K562 (cell line): ENCODE data around the gene GCDH. TPM values are rescaled to one million over a fixed set of nuclear protein-coding genes. Genes with fewer than 3 reads are reported as not detected.

Source experiments
- CEBPZ ChIP-seq: fragments of 150-350 bp; IDR thresholded peaks from 2 replicates; pipeline ENCODE4 v1.6.1; 2014; ENCODE audit warnings: low read depth, mild to moderate bottlenecking, low read length, borderline replicate concordance
- ILK ChIP-seq: fragments of 450-650 bp; IDR thresholded peaks from 2 replicates; pipeline ENCODE4 v1.6.1; 2016; ENCODE audit warnings: missing genetic modification characterization, low read depth, mild to moderate bottlenecking, missing compliant biosample characterization, moderate library complexity, borderline replicate concordance
- MBD1 ChIP-seq: fragments of 250-450 bp; sonication (Bioruptor Pico); IDR thresholded peaks from 2 replicates; pipeline ENCODE4 v1.8.0; 2022; ENCODE audit warnings: inconsistent platforms
- MCM7 ChIP-seq, 2 experiments: fragments of 450-650 bp; IDR thresholded peaks; 2 replicates each; pipeline ENCODE4 v1.6.1; 2016 to 2018
- NR4A1 ChIP-seq, 2 experiments: fragments of 250-450 bp in 1 of 2; fragments of 450-650 bp in 1 of 2; sonication (Bioruptor Pico) in 1 of 2; IDR thresholded peaks; 2 replicates each; pipeline versions ENCODE4 v1.4.0 to v1.6.1; 2016 to 2020; ENCODE audit warnings: mild to moderate bottlenecking in 2 of 2, missing compliant biosample characterization in 1 of 2, missing genetic modification characterization in 1 of 2, moderate library complexity in 1 of 2
- OTX1 ChIP-seq: fragments of 450-650 bp; formaldehyde crosslinking; IDR thresholded peaks from 2 replicates; pipeline ENCODE4 v1.4.0; 2022; ENCODE audit warnings: mild to moderate bottlenecking
- PHF20 ChIP-seq: fragments of 450-650 bp; IDR thresholded peaks from 2 replicates; pipeline ENCODE4 v1.6.1; 2018; ENCODE audit not compliant: partially characterized antibody
- PRPF4 ChIP-seq: fragments of 200-400 bp; formaldehyde crosslinking; IDR thresholded peaks from one replicate; pipeline ENCODE4 v1.6.1; 2017; ENCODE audit warnings: low read length, low read depth, mild to moderate bottlenecking; ENCODE audit not compliant: insufficient read depth, poor library complexity, severe bottlenecking
- RAD21 ChIP-seq, 2 experiments: fragments of 250-450 bp in 1 of 2; fragments of 450-650 bp in 1 of 2; sonication (Bioruptor Pico) in 1 of 2; formaldehyde crosslinking in 1 of 2; IDR thresholded peaks in 1 of 2; conservative IDR thresholded peaks in 1 of 2; 2 replicates each; pipeline versions ENCODE4 v1.4.0 to v1.8.0; 2020 to 2022; ENCODE audit warnings: mild to moderate bottlenecking in 2 of 2, moderate library complexity in 1 of 2
- SRSF9 ChIP-seq: fragments of 200-400 bp; formaldehyde crosslinking; IDR thresholded peaks from 2 replicates; pipeline ENCODE4 v1.6.1; 2017; ENCODE audit warnings: low read depth, low read length, borderline replicate concordance
- TAF15 ChIP-seq: fragments of 200-400 bp; formaldehyde crosslinking; IDR thresholded peaks from 2 replicates; pipeline ENCODE4 v1.6.1; 2017; ENCODE audit warnings: mild to moderate bottlenecking, low read depth, low read length, moderate library complexity
- TAL1 ChIP-seq: fragments of 450-650 bp; IDR thresholded peaks from 2 replicates; pipeline ENCODE4 v1.6.1; 2016; ENCODE audit warnings: mild to moderate bottlenecking
- ZBTB8A ChIP-seq: fragments of 450-650 bp; IDR thresholded peaks from 2 replicates; pipeline ENCODE4 v1.6.1; 2018; ENCODE audit warnings: mild to moderate bottlenecking, moderate library complexity; ENCODE audit not compliant: partially characterized antibody
- ZFP91 ChIP-seq: sonication (generic); formaldehyde crosslinking; IDR thresholded peaks from 2 replicates; pipeline ENCODE4 v1.8.0; 2022; ENCODE audit warnings: mild to moderate bottlenecking, missing genetic modification reagents
- ZNF277 ChIP-seq: fragments of 250-450 bp; sonication (Bioruptor Pico); IDR thresholded peaks from 2 replicates; pipeline ENCODE4 v1.8.0; 2022; ENCODE audit warnings: inconsistent platforms, mild to moderate bottlenecking, moderate library complexity, borderline replicate concordance
- ZNF449 ChIP-seq: fragments of 250-450 bp; sonication (Bioruptor Pico); IDR thresholded peaks from 2 replicates; pipeline ENCODE4 v1.8.0; 2022; ENCODE audit warnings: moderate library complexity, mild to moderate bottlenecking, inconsistent platforms
- polyA plus RNA-seq, 8 experiments: library from polyadenylated mRNA; depleted of rRNA in 4 of 8; stranded (reverse) in 5 of 8; unstranded in 3 of 8; fragments of >200 nt; fragmentation: Nextera tagmentation in 2 of 8; fragmentation: Illumina TruSeq in 1 of 8; extraction: Ambion mirVana in 2 of 8; extraction: Trizol in 1 of 8; gene quantifications; 2 replicates each; pipeline versions ENCODE4 v1.2.1 to v1.2.3, GENCODE V29; 2011 to 2014; ENCODE audit warnings: inconsistent platforms in 1 of 8, missing spikeins in 1 of 8
- total RNA-seq, 7 experiments: library from RNA; depleted of rRNA in 6 of 7; stranded (reverse); fragments of >200 nt in 6 of 7; fragmentation: Illumina TruSeq in 2 of 7; extraction: Trizol in 2 of 7; gene quantifications; 2 replicates each; pipeline versions ENCODE4 v1.2.1 to v1.2.3, GENCODE V29; 2011 to 2021; ENCODE audit warnings: low replicate concordance in 1 of 7

Gene GCDH
- total and polyA plus RNA-seq, 9 of the 15 experiments (the other 6 are each of a cell fraction or from before 2014, with no cell fraction given) = 2.9 to 50.8 (median 19.1) TPM

- TF ChIP-seq MCM7 (IDR thresholded peaks at IDR 0.05) (no peak), ZFP91 (CRISPR knock-in tag) (0 out of 2 replicates have a peak, but pooled peaks have one; percentile 6), PRPF4 (peak; percentile 51), MBD1 (CRISPR knock-in tag) (no peak), OTX1 (CRISPR knock-in tag) (no peak), NR4A1 (CRISPR knock-in tag; IDR thresholded peaks at IDR 0.05) (peak; percentile 91), NR4A1 (tag; IDR thresholded peaks at IDR 0.05) (no peak), ZNF277 (CRISPR knock-in tag) (no peak), ZBTB8A (no peak), PHF20 (no peak), ZNF449 (CRISPR knock-in tag) (no peak), TAL1 (no peak), CEBPZ (no peak), SRSF9 (no peak), RAD21 (CRISPR knock-in tag; conservative IDR thresholded peaks at IDR 0.05 in 1 of 2, IDR thresholded peaks at IDR 0.05 in 1 of 2) (peak; percentile 63 to 64), TAF15 (no peak), ILK (tag) (no peak)
Measured at GRCh38 chr19:12884926-12885748, 5.8 kb upstream of the GCDH start (continued).
